WTC11 (cell line): ENCODE measurements around the gene PNP. TPM values are rescaled to one million over a fixed set of nuclear protein-coding genes. Genes with fewer than 3 reads are reported as not detected.

Experiments
- ATAC-seq: fragments of 200-7000 bp; cut with Tn5 transposase; 2 replicates; pipeline ENCODE4 v1.10.0; 2021; ENCODE audit warnings: mild to moderate bottlenecking, moderate library complexity
- CTCF ChIA-PET: fragments of 300-600 bp; sonication (Branson Sonifier 250); formaldehyde crosslinking; loops from one replicate; lab custom pipeline; 2021; ENCODE audit warnings: antibody characterized with exemption; lab: Charles Lee
- POLR2A ChIA-PET: fragments of 350-600 bp; sonication (Branson Sonifier 250); formaldehyde crosslinking; loops from one replicate; lab custom pipeline; 2021; ENCODE audit warnings: antibody characterized with exemption; lab: Charles Lee
- DNase-seq: peaks from one replicate; pipeline ENCODE4 v3.0.0; 2021; ENCODE audit warnings: low spot score
- H3K27ac Mint-ChIP-seq: 2 replicates; pipeline ENCODE4 v1.8.0; 2021; ENCODE audit warnings: mixed read lengths
- H3K27me3 Mint-ChIP-seq: 2 replicates; pipeline ENCODE4 v1.8.0; 2021; ENCODE audit warnings: low read depth, mild to moderate bottlenecking, moderate library complexity, mixed read lengths
- H3K36me3 Mint-ChIP-seq: 2 replicates; pipeline ENCODE4 v1.8.0; 2021; ENCODE audit warnings: mixed read lengths
- H3K4me1 Mint-ChIP-seq: 2 replicates; pipeline ENCODE4 v1.8.0; 2022; ENCODE audit warnings: mixed read lengths
- H3K4me3 Mint-ChIP-seq: 2 replicates; pipeline ENCODE4 v1.8.0; 2021; ENCODE audit warnings: mild to moderate bottlenecking, moderate library complexity, mixed read lengths
- H3K9me3 Mint-ChIP-seq: 2 replicates; pipeline ENCODE4 v1.8.0; 2021; ENCODE audit warnings: mixed read lengths
- ETV6 ChIP-seq: sonication (generic); formaldehyde crosslinking; IDR thresholded peaks from 2 replicates; pipeline ENCODE4 v1.8.1; 2022; ENCODE audit warnings: mild to moderate bottlenecking, missing genetic modification reagents
- FOXP1 ChIP-seq: sonication (generic); formaldehyde crosslinking; IDR thresholded peaks from 2 replicates; pipeline ENCODE4 v1.8.0; 2022; ENCODE audit warnings: missing genetic modification reagents, mild to moderate bottlenecking, moderate library complexity, borderline replicate concordance
- GTF2I ChIP-seq: fragments of 250-450 bp; sonication (Bioruptor Pico); conservative IDR thresholded peaks from 2 replicates; pipeline ENCODE4 v1.4.0; 2021; ENCODE audit warnings: mild to moderate bottlenecking
- JUN ChIP-seq: sonication (generic); formaldehyde crosslinking; IDR thresholded peaks from 2 replicates; pipeline ENCODE4 v1.8.0; 2023; ENCODE audit warnings: mild to moderate bottlenecking, missing genetic modification reagents
- MXD4 ChIP-seq: fragments of 250-450 bp; sonication (Bioruptor Pico); IDR thresholded peaks from 2 replicates; pipeline ENCODE4 v1.8.0; 2021; ENCODE audit warnings: mild to moderate bottlenecking, moderate library complexity, borderline replicate concordance
- NR2C2 ChIP-seq: sonication (generic); formaldehyde crosslinking; IDR thresholded peaks from 2 replicates; pipeline ENCODE4 v1.8.0; 2022; ENCODE audit warnings: mild to moderate bottlenecking, missing genetic modification reagents
- TEAD4 ChIP-seq: sonication (generic); formaldehyde crosslinking; IDR thresholded peaks from 2 replicates; pipeline ENCODE4 v1.8.0; 2022; ENCODE audit warnings: mild to moderate bottlenecking, missing genetic modification reagents
- TP53 ChIP-seq: sonication (generic); formaldehyde crosslinking; IDR thresholded peaks from 2 replicates; pipeline ENCODE4 v1.8.1; 2023; ENCODE audit warnings: mild to moderate bottlenecking, missing genetic modification reagents
- ZNF232 ChIP-seq: sonication (generic); formaldehyde crosslinking; IDR thresholded peaks from 2 replicates; pipeline ENCODE4 v1.8.0; 2022; ENCODE audit warnings: mild to moderate bottlenecking, missing genetic modification reagents
- ZNF396 ChIP-seq: fragments of 250-450 bp; sonication (Bioruptor Pico); IDR thresholded peaks from 2 replicates; pipeline ENCODE4 v1.8.0; 2021; ENCODE audit warnings: mild to moderate bottlenecking, moderate library complexity, borderline replicate concordance
- total RNA-seq: library from RNA; stranded (reverse); gene quantifications from 3 replicates; pipeline ENCODE4 v1.2.3, GENCODE V29; 2021
- TF ChIP-seq, protein P1 (sequence below): sonication (generic); formaldehyde crosslinking; IDR thresholded peaks from 2 replicates; pipeline ENCODE4 v1.8.0; 2022; ENCODE audit warnings: mild to moderate bottlenecking, missing genetic modification reagents
- TF ChIP-seq, protein P2 (sequence below): fragments of 250-450 bp; sonication (Bioruptor Pico); IDR thresholded peaks from 2 replicates; pipeline ENCODE4 v2.1.2; 2022; ENCODE audit warnings: mild to moderate bottlenecking, moderate library complexity
- TF ChIP-seq, protein P3 (sequence below): sonication (generic); formaldehyde crosslinking; conservative IDR thresholded peaks from 2 replicates; pipeline ENCODE4 v1.8.1; 2022; ENCODE audit warnings: mild to moderate bottlenecking, missing genetic modification reagents
- TF ChIP-seq, protein P4 (sequence below): fragments of 200-600 bp; IDR thresholded peaks from 2 replicates; pipeline ENCODE4 v1.8.0; 2022; ENCODE audit warnings: antibody characterized with exemption
- TF ChIP-seq, protein P5 (sequence below): fragments of 250-450 bp; sonication (Bioruptor Pico); IDR thresholded peaks from 2 replicates; pipeline ENCODE4 v1.9.0; 2021; ENCODE audit warnings: mild to moderate bottlenecking, borderline replicate concordance
- TF ChIP-seq, protein P6 (sequence below): sonication (generic); formaldehyde crosslinking; IDR thresholded peaks from 2 replicates; pipeline ENCODE4 v1.8.0; 2022; ENCODE audit warnings: mild to moderate bottlenecking, missing genetic modification reagents
- TF ChIP-seq, protein P7 (sequence below): sonication (generic); formaldehyde crosslinking; IDR thresholded peaks from 2 replicates; pipeline ENCODE4 v1.8.1; 2023; ENCODE audit warnings: mild to moderate bottlenecking, moderate library complexity, missing genetic modification reagents

Gene PNP
- total RNA-seq, 1 experiment from 2014 or later: 95.8 TPM

DNA sequence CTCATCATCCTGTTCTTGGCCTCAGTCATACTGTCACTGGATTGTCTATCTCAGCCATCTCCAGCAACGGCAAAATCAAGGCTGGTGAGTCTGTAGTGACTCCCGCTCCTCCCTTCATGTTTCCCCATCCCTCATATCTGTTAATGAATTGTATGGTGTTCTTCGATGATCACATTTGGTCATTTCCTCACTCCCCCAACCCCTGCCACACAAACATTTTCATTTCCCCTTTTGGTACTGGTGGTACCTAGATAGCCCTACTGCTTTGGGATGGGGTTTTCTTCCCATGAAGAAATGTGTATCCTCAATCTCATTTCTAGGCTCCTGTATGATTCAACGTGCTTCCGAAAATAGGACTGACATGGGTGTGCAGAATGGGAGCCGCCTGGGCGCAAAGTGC, 30.5 kb upstream of the PNP start (continued):
- TF ChIP-seq, protein P1, sequence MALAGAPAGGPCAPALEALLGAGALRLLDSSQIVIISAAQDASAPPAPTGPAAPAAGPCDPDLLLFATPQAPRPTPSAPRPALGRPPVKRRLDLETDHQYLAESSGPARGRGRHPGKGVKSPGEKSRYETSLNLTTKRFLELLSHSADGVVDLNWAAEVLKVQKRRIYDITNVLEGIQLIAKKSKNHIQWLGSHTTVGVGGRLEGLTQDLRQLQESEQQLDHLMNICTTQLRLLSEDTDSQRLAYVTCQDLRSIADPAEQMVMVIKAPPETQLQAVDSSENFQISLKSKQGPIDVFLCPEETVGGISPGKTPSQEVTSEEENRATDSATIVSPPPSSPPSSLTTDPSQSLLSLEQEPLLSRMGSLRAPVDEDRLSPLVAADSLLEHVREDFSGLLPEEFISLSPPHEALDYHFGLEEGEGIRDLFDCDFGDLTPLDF (CRISPR knock-in tag): no peak
- TF ChIP-seq GTF2I (no peak), FOXP1 (no peak)
- TF ChIP-seq, protein P2, sequence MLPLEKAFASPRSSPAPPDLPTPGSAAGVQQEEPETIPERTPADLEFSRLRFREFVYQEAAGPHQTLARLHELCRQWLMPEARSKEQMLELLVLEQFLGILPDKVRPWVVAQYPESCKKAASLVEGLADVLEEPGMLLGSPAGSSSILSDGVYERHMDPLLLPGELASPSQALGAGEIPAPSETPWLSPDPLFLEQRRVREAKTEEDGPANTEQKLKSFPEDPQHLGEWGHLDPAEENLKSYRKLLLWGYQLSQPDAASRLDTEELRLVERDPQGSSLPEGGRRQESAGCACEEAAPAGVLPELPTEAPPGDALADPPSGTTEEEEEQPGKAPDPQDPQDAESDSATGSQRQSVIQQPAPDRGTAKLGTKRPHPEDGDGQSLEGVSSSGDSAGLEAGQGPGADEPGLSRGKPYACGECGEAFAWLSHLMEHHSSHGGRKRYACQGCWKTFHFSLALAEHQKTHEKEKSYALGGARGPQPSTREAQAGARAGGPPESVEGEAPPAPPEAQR: no peak

DNA sequence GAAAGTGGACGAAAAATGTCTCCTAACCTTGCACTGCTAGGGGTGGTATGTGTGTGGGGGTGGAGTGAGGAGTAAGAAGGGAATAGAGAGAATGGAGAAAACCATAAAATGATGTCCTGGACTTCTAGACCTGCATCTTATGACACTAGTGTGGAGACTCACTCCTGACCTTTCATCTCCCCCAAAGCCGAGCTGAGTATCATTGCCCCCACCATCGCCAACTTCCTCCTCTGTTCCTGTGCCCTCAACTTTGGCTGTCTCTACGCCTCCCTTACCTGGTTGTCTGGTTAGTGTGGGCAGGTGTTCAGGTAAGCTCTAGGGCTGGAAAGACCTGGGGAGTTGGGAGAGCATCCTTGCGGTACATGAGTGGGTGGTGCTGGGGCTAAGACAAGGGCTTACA, 28.7 kb upstream of the PNP start:
- Mint-ChIP-seq H3K9me3 (peaks cover 7% of the 10 kb centered on the region), H3K4me1 (peaks cover 4% of the 10 kb centered on the region), H3K27ac (no peak overlapping the region), H3K27me3 (peaks cover 15% of the 10 kb centered on the region), H3K36me3 (peaks cover 9% of the 10 kb centered on the region), H3K4me3 (no peak overlapping the region)
- ATAC-seq (no peak), DNase-seq (no peak)
- ChIA-PET CTCF (no interaction called here), POLR2A (no interaction called here)
- TF ChIP-seq, protein P3, sequence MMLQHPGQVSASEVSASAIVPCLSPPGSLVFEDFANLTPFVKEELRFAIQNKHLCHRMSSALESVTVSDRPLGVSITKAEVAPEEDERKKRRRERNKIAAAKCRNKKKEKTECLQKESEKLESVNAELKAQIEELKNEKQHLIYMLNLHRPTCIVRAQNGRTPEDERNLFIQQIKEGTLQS (CRISPR knock-in tag): no peak
- TF ChIP-seq NR2C2 (CRISPR knock-in tag): no peak
- TF ChIP-seq ZNF396 (CRISPR knock-in tag): no peak
- TF ChIP-seq, protein P4, sequence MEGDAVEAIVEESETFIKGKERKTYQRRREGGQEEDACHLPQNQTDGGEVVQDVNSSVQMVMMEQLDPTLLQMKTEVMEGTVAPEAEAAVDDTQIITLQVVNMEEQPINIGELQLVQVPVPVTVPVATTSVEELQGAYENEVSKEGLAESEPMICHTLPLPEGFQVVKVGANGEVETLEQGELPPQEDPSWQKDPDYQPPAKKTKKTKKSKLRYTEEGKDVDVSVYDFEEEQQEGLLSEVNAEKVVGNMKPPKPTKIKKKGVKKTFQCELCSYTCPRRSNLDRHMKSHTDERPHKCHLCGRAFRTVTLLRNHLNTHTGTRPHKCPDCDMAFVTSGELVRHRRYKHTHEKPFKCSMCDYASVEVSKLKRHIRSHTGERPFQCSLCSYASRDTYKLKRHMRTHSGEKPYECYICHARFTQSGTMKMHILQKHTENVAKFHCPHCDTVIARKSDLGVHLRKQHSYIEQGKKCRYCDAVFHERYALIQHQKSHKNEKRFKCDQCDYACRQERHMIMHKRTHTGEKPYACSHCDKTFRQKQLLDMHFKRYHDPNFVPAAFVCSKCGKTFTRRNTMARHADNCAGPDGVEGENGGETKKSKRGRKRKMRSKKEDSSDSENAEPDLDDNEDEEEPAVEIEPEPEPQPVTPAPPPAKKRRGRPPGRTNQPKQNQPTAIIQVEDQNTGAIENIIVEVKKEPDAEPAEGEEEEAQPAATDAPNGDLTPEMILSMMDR: no peak
- TF ChIP-seq, protein P5, sequence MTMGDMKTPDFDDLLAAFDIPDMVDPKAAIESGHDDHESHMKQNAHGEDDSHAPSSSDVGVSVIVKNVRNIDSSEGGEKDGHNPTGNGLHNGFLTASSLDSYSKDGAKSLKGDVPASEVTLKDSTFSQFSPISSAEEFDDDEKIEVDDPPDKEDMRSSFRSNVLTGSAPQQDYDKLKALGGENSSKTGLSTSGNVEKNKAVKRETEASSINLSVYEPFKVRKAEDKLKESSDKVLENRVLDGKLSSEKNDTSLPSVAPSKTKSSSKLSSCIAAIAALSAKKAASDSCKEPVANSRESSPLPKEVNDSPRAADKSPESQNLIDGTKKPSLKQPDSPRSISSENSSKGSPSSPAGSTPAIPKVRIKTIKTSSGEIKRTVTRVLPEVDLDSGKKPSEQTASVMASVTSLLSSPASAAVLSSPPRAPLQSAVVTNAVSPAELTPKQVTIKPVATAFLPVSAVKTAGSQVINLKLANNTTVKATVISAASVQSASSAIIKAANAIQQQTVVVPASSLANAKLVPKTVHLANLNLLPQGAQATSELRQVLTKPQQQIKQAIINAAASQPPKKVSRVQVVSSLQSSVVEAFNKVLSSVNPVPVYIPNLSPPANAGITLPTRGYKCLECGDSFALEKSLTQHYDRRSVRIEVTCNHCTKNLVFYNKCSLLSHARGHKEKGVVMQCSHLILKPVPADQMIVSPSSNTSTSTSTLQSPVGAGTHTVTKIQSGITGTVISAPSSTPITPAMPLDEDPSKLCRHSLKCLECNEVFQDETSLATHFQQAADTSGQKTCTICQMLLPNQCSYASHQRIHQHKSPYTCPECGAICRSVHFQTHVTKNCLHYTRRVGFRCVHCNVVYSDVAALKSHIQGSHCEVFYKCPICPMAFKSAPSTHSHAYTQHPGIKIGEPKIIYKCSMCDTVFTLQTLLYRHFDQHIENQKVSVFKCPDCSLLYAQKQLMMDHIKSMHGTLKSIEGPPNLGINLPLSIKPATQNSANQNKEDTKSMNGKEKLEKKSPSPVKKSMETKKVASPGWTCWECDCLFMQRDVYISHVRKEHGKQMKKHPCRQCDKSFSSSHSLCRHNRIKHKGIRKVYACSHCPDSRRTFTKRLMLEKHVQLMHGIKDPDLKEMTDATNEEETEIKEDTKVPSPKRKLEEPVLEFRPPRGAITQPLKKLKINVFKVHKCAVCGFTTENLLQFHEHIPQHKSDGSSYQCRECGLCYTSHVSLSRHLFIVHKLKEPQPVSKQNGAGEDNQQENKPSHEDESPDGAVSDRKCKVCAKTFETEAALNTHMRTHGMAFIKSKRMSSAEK (CRISPR knock-in tag): no peak
- TF ChIP-seq JUN (CRISPR knock-in tag): no peak
- no peak for TF ChIP-seq TEAD4
- TF ChIP-seq MXD4 (CRISPR knock-in tag): no peak
- TF ChIP-seq, protein P6, sequence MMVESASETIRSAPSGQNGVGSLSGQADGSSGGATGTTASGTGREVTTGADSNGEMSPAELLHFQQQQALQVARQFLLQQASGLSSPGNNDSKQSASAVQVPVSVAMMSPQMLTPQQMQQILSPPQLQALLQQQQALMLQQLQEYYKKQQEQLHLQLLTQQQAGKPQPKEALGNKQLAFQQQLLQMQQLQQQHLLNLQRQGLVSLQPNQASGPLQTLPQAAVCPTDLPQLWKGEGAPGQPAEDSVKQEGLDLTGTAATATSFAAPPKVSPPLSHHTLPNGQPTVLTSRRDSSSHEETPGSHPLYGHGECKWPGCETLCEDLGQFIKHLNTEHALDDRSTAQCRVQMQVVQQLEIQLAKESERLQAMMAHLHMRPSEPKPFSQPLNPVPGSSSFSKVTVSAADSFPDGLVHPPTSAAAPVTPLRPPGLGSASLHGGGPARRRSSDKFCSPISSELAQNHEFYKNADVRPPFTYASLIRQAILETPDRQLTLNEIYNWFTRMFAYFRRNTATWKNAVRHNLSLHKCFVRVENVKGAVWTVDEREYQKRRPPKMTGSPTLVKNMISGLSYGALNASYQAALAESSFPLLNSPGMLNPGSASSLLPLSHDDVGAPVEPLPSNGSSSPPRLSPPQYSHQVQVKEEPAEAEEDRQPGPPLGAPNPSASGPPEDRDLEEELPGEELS (CRISPR knock-in tag): no peak
- no peak for TF ChIP-seq TP53
- TF ChIP-seq, protein P7, sequence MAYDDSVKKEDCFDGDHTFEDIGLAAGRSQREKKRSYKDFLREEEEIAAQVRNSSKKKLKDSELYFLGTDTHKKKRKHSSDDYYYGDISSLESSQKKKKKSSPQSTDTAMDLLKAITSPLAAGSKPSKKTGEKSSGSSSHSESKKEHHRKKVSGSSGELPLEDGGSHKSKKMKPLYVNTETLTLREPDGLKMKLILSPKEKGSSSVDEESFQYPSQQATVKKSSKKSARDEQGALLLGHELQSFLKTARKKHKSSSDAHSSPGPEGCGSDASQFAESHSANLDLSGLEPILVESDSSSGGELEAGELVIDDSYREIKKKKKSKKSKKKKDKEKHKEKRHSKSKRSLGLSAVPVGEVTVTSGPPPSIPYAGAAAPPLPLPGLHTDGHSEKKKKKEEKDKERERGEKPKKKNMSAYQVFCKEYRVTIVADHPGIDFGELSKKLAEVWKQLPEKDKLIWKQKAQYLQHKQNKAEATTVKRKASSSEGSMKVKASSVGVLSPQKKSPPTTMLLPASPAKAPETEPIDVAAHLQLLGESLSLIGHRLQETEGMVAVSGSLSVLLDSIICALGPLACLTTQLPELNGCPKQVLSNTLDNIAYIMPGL (CRISPR knock-in tag): no peak
- no peak for TF ChIP-seq ZNF232 (CRISPR knock-in tag)
- no peak for TF ChIP-seq ETV6
- TF ChIP-seq, protein P2: no peak
